ENCODE data around the gene GALR2.

DNA sequence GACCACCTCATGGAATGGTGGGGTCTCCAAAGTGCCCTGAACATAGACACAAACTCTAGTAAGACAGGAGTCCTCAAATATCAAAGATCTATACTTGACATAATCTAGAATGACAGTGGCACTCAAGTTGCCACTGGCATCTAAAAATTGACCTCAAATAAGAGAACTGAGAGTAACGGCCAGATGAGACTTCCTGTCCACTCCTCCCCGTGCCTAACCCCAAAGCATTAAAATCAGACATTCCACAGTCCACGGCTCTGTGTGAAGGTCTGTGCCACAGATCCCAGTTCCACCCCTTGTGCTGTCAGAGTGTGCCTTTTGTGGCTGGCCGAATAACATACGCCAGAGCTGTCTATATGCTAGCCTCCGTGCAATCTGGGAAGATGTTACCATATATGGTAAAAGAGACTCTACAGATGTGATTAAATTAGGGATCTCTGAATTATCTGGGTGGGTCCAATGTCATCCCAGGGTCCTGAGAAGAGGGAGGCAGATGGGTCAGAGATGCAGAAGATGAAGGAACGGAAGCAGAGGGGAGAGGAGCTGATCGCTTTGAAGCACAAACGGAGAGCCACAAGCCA lies 26.5 kb upstream of the GALR2 start:
- no peak for TF ChIP-seq POLR2A (IDR thresholded peaks at IDR 0.05)
- no peak for TF ChIP-seq EP300 (IDR thresholded peaks at IDR 0.05)
